ENCODE data around the gene TCF12.
"Not testable (repeated sequence)": the region's sequence is repeated elsewhere in the genome, so short reads cannot be mapped to it uniquely, and the experiment has no call there.

The TCF12 gene

GRCh38 chr15:57097246-57097645 lies 178.8 kb downstream of the TCF12 start:
- DNase-seq: no peak

DNA sequence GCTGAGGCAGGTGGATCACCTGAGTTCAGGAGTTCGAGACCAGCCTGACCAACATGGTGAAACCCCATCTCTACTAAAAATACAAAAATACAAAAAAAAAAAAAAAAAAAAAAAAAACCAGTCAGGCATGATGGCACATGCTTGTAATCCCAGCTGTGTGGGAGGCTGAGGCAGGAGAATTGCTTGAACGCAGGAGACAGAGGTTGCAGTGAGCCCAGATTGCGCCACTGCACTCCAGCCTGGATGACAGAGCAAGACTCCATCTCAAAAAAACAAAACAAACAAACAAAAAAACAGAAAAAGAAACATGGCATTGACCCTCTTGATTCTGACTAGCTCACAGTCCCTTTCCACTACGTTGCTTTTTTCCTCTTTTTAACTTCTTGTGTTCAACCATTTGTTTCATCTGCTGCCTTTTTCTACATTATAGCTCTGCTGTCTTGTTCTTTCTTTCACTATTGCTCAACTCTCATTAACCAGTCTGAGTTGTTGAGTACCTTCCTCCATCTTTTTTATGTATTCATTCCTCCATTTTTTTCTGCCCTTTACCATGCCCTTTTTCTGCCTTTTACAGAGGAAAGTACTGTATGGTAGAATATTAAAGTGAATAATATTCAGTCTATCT lies 179.6 kb downstream of the TCF12 start:
- DNase-seq: not testable (repeated sequence)

DNA sequence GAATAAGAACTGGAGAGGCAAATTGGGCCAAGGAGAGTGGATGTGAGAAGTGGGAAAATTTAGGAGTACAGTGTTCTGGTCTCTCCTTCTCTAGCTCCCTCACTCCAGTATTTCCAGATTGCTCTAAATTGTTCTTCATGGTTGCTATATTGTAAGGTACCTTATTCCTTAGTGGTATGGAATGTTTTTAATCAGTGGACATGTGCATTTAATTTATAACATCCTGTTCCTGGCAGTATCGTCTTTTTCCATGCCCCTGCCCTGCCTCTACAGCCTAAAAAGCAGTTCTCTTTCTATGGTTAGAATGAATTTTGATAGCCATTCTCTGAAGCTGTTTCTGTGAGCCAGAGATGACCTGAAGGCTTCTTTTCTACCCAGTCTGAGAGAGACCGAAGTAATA lies 180.5 kb downstream of the TCF12 start:
- peak; percentile 55 for DNase-seq

DNA sequence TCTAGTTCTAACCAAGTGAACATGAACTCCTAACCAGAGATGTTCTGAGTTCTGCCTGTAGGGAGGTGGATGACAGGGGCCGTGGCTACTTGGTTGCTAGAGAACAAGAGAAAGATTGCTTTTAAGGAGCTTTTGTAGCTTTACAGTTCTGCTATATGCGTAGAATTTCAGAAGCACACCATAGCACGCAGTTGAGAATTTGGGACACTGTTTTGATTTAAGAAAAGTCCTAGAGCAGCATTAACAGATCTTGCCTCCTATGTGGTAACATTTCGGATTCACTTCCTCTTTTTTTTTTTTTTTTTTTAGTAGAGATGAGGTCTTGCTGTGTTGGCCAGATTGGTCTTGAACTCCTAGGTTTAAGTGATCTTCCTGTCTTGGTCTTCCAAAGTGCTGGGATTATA lies 181.7 kb downstream of the TCF12 start:
- DNase-seq: no peak

- DNase-seq: no peak
These were observed 184.4 kb downstream of the TCF12 start for GRCh38 chr15:57102858-57103257.

GRCh38 chr15:57108296-57108695 lies 189.9 kb downstream of the TCF12 start:
- DNase-seq: no peak

GRCh38 chr15:57109005-57109404 lies 190.6 kb downstream of the TCF12 start:
- no peak for DNase-seq

DNA sequence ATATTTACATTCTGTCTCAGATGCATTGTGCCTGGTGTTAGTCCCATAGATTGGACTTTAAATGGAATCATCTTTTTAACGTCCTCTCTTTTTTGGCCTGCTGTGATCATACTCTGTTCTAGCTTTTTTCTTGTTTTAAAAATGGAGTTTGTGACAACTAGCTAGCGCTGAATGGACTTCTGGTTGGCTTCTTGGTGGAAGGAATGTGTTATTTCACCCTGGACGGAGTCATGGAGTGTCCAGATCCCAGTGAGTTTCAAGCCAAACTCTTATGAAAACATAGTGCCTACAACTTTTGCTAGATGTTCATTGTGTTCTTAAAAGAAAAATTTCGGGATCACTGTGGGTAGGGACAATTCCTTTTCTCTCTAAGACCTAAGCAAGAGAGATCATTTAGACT lies 192.6 kb downstream of the TCF12 start:
- no peak for DNase-seq

- no peak for DNase-seq
These were observed 193.7 kb downstream of the TCF12 start for GRCh38 chr15:57112178-57112577.

- no peak for DNase-seq
These were observed 195.6 kb downstream of the TCF12 start for GRCh38 chr15:57114070-57114469.

DNA sequence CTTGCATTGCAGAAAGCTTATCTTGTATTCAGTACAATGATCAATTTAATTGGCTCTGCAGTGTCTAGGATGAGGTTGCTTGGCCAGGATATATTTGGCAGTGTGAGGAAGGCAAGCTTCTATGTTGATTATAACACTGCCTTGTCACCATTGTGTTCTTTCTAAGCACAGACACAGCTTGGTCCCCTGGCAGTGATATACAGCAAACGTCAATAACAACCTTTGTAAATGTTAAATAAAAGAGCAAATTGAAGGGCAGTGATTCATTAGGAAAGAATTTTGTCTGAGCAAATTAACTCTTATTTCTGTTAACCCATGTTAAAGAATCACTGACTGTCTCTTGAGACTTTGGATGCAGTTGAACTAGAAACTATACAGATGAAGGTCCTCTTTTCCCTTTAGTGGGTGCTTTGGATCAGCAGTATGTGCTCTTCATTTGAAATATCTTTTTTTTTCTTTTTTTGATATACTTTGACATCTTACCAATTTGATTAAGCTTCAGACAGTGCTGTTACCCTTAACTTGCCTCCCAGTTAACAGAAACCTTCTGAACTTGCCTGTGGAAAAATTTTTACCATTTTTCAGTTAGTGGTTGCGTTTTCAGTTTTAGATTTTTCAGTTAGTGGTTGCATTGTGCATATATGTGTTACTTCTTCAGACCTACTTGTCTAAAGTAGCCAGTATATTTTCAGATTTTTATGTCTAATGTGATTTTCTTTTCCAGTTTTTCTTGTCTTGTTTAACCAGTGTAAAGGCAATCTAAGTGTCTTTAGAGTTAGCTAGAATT lies 199.8 kb downstream of the TCF12 start:
- DNase-seq: peak; percentile 46

- DNase-seq: no peak
These were observed 203.8 kb downstream of the TCF12 start for GRCh38 chr15:57122080-57122840.

DNA sequence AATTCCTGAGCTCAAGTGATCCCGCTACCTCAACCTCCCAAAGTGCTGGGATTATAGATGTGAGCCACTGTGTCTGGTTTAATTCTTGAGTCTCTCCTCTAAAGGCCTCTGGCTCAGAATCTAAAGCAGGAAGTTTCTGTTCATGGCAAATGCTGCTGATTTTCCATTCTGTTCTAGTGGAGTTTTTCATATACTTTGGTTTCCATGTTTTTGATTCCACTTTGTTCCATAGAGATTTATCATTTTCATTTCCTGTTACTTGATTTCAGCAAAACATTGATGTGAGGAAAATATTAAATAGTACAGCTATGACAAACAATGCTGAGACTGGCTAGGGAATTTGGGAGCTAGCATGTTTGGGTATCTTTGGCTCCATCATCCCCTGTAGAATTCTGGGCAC lies 205.6 kb downstream of the TCF12 start:
- DNase-seq: no peak

DNA sequence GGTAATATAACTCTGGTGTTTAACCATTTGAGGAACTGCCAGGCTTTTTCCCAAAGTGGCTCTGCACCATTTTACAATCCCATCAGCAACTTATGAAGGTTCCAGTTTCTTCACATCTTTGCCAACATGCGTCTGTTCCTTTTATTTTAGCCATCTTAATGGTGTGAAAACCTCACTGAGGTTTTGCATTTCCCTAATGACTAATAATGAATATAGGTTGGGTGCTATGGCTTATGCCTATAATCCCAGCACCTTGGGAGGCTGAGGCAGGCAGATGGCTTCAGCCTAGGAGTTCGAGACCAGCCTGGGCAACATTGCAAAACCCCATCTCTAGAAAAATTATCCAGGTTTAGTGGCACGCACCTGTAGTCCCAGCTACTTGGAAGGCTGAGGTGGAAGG lies 210.6 kb downstream of the TCF12 start:
- DNase-seq: no peak

GRCh38 chr15:57130956-57131355 lies 212.5 kb downstream of the TCF12 start:
- DNase-seq: no peak

DNA sequence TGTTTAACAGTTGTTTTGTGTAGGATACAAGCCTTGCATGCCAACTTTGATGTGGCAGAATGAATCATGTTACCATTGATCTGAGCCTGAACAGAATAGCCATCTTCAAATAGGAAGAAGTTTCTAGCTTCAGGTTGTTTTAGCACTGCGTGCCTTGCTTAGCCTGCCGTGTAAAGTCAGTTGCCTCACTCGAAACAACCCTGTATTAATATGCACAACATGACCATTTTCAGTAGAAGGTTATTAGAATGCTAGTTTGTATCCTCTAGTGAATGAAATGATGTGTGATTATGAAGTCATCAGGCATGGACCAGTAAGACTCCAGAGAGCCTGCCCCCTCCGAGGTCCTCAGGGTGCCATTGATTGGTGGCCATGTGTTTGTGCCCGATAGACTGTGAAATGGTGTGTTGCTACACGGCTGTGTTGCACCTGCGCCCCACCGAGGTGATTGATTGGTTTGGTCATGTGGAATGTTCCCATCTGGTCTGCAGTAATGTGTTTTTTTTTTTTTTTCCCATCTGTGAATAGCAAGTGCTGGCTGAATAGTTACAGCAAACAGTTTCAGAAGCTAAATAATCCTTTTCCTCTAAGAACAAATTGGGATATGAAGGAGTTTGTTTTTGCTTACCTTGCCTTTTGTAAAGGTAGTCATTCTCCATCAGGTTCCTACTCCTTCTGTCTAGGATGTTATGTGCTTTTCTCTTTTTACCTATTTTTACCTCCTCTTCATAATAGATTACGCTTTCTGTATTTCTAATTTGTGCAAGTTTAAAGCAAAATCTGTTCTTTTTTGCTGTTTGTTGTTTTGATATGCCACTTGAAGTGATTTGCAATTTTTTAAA lies 214.9 kb downstream of the TCF12 start:
- DNase-seq: peak; percentile 49

GRCh38 chr15:57134071-57134605 lies 215.7 kb downstream of the TCF12 start:
- no peak for DNase-seq

DNA sequence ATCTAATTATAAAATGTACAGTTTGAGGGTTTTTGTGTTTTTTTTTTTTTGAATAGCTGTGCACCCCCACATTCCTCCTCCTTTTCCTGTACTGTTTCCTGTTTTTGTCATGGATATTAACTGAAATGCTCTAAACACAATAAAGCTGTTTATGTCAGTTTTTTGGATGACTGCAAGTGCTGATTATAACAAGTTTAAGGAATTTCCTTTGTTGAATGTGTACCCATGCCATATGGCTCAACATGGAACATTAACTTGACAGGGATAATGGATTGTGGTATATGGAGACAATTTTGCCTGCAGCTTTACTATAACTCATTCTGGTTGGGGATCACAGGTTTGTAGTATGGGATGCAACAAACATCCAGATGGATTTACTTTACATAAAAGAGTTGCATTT lies 216.4 kb downstream of the TCF12 start:
- DNase-seq: no peak

GRCh38 chr15:57135800-57136199 lies 217.4 kb downstream of the TCF12 start:
- no peak for DNase-seq

- peak; percentile 61 for DNase-seq
These were observed 219.9 kb downstream of the TCF12 start for GRCh38 chr15:57138349-57138788.

DNA sequence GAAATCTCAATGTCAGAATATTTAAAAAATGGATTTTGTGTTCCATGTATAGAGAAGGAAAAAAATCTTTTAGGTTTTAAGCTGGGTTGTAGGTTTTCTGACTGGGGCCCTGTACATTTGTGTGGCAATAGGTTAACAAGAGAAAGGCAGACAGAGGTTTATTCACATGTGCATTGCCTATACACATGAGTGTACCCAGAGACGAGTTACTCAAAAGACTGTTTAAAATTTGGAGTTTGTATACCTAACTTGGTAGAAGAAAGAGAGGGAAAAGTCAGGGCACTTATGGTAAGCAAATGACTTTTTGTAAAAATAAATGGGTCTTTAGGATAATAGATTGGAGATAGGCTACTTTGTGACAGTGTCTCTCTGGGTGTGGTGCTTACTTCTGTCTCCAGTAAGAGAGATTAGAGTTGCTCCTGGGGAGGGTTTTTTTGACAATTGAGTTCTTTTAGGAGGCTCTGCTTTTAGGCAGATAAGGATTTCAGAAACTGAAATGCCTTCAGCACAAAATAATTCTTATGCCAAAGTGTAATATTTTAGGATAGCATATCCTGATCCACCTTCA lies 225.2 kb downstream of the TCF12 start:
- DNase-seq: no peak

- no peak for DNase-seq
These were observed 226.0 kb downstream of the TCF12 start for GRCh38 chr15:57144448-57144847.

Data from fibroblast of skin of abdomen (primary cell).